AG08396 (cell line): ENCODE results near the gene CHEK1.

Experiments
- DNase-seq: peaks from one replicate; pipeline ENCODE4 v3.0.0; 2012; ENCODE audit warnings: low spot score, mixed read lengths

CHEK1 gene

GRCh38 chr11:125626288-125626950 is 1.5 kb downstream of the CHEK1 start:
- peak; percentile 40 for DNase-seq

GRCh38 chr11:125627236-125627910 is 2.4 kb downstream of the CHEK1 start:
- DNase-seq: no peak

- no peak for DNase-seq
Measured at GRCh38 chr11:125637840-125638239, 12.9 kb downstream of the CHEK1 start.

- DNase-seq: no peak
Measured at GRCh38 chr11:125638315-125638714, 13.4 kb downstream of the CHEK1 start.

- DNase-seq: no peak
Measured at GRCh38 chr11:125645871-125646270, 20.9 kb downstream of the CHEK1 start.

- no peak for DNase-seq
Measured at GRCh38 chr11:125649465-125650166, 24.7 kb downstream of the CHEK1 start.

GRCh38 chr11:125662689-125663088 is 37.7 kb downstream of the CHEK1 start:
- DNase-seq: no peak

GRCh38 chr11:125663910-125664309 is 38.9 kb downstream of the CHEK1 start:
- DNase-seq: no peak

GRCh38 chr11:125667151-125667550 is 42.2 kb downstream of the CHEK1 start:
- no peak for DNase-seq

- DNase-seq: no peak
Measured at GRCh38 chr11:125670172-125670571, 45.2 kb downstream of the CHEK1 start.

GRCh38 chr11:125671561-125671960 is 46.6 kb downstream of the CHEK1 start:
- DNase-seq: no peak

GRCh38 chr11:125674210-125674609 is 49.2 kb downstream of the CHEK1 start:
- DNase-seq: no peak

- no peak for DNase-seq
Measured at GRCh38 chr11:125675196-125675595, 50.2 kb downstream of the CHEK1 start.

GRCh38 chr11:125679397-125679796 is 54.4 kb downstream of the CHEK1 start:
- DNase-seq: no peak

- no peak for DNase-seq
Measured at GRCh38 chr11:125679837-125680236, 54.9 kb downstream of the CHEK1 start.

GRCh38 chr11:125680747-125681146 is 55.8 kb downstream of the CHEK1 start, which contains the start of gene ACRV1:
Gene ACRV1, minus strand, starts transcription at chr11:125680847. Its CDS starts 67 bp downstream, at chr11:125680780.
- DNase-seq: no peak

GRCh38 chr11:125685228-125685627 is 60.3 kb downstream of the CHEK1 start:
- DNase-seq: no peak

- DNase-seq: no peak
Measured at GRCh38 chr11:125688066-125688465, 63.1 kb downstream of the CHEK1 start.

GRCh38 chr11:125688632-125689031 is 63.7 kb downstream of the CHEK1 start:
- DNase-seq: no peak

GRCh38 chr11:125689274-125689859 is 64.4 kb downstream of the CHEK1 start:
- no peak for DNase-seq

- no peak for DNase-seq
Measured at GRCh38 chr11:125690006-125690405, 65.0 kb downstream of the CHEK1 start.

GRCh38 chr11:125692887-125693286 is 67.9 kb downstream of the CHEK1 start:
- DNase-seq: no peak

- DNase-seq: no peak
Measured at GRCh38 chr11:125694951-125695350, 70.0 kb downstream of the CHEK1 start.
